ENCODE measurements around the gene GIPR.
A peak's percentile ranks its signal among the peaks of the same experiment; 100 is the strongest.
"Not testable (repeated sequence)": the region's sequence is repeated elsewhere in the genome, so short reads cannot be mapped to it uniquely, and the experiment has no call there.

Gene GIPR

GRCh38 chr19:45717131-45717982 is 49.3 kb downstream of the GIPR start:
- Histone ChIP-seq H3K27me3 (ENCODE audit: low read depth) (no peaks in the 10 kb centered on the region), H3K4me3 (peak overlapping the region; percentile 61), H3K36me3 (replicated peaks) (peaks cover 11% of the 10 kb centered on the region), H3K4me1 (peaks cover 8% of the 10 kb centered on the region), H3K9me3 (no peaks in the 10 kb centered on the region)
- in situ Hi-C loops (cut with MboI; ENCODE audit: low sequenced_read_pairs) = no loop called here
- DNase-seq (ENCODE audit: low spot score in 2 of 2) = peak; percentile 98 to 99

GRCh38 chr19:45717983-45718650 is 50.1 kb downstream of the GIPR start:
- peak overlapping the region; percentile 61 for H3K4me3 ChIP-seq
- in situ Hi-C loops (cut with MboI; ENCODE audit: low sequenced_read_pairs) = no loop called here
- peaks cover 10% of the 10 kb centered on the region for H3K36me3 ChIP-seq (replicated peaks)
- no peaks in the 10 kb centered on the region for H3K27me3 ChIP-seq (ENCODE audit: low read depth)
- no peaks in the 10 kb centered on the region for H3K9me3 ChIP-seq
- H3K4me1 ChIP-seq = peaks cover 8% of the 10 kb centered on the region
- DNase-seq (ENCODE audit: low spot score in 2 of 2) = no peak

- in situ Hi-C loops (cut with MboI; ENCODE audit: low sequenced_read_pairs); H3K27me3 ChIP-seq (ENCODE audit: low read depth); DNase-seq (ENCODE audit: low spot score in 2 of 2); H3K4me3 ChIP-seq; H3K4me1 ChIP-seq; H3K9me3 ChIP-seq: not testable (repeated sequence)
- peaks cover 13% of the 10 kb centered on the region for H3K36me3 ChIP-seq (replicated peaks)
These were observed 52.0 kb downstream of the GIPR start for GRCh38 chr19:45720065-45720464.

GRCh38 chr19:45728683-45729082 is 60.7 kb downstream of the GIPR start:
- in situ Hi-C loops (cut with MboI; ENCODE audit: low sequenced_read_pairs); H3K27me3 ChIP-seq (ENCODE audit: low read depth); H3K9me3 ChIP-seq; H3K4me3 ChIP-seq; H3K36me3 ChIP-seq (replicated peaks); DNase-seq (ENCODE audit: low spot score in 2 of 2): not testable (repeated sequence)
- peaks cover 12% of the 10 kb centered on the region for H3K4me1 ChIP-seq

GRCh38 chr19:45729800-45730290 is 61.8 kb downstream of the GIPR start:
- Histone ChIP-seq H3K4me1 (peaks cover 12% of the 10 kb centered on the region), H3K9me3 (no peaks in the 10 kb centered on the region), H3K27me3 (ENCODE audit: low read depth) (no peaks in the 10 kb centered on the region), H3K4me3 (peak overlapping the region; percentile 79), H3K36me3 (replicated peaks) (no peaks in the 10 kb centered on the region)
- in situ Hi-C loops (cut with MboI; ENCODE audit: low sequenced_read_pairs) = no loop called here
- DNase-seq (ENCODE audit: low spot score in 2 of 2) = no peak

GRCh38 chr19:45730368-45731288 is 62.6 kb downstream of the GIPR start, which contains the start of gene FBXO46:
Gene FBXO46 (minus strand): TSS chr19:45730896. CDS start chr19:45713495, 17,401 bp downstream.
- DNase-seq (ENCODE audit: low spot score in 2 of 2) = peak; percentile 99
- Histone ChIP-seq H3K4me1 (peaks cover 12% of the 10 kb centered on the region), H3K4me3 (peak within 1 kb of the TSS; percentile 79), H3K27me3 (ENCODE audit: low read depth) (no peaks in the 10 kb centered on the region), H3K9me3 (no peaks in the 10 kb centered on the region), H3K36me3 (replicated peaks) (no peaks in the 10 kb centered on the region)
- in situ Hi-C loops (cut with MboI; ENCODE audit: low sequenced_read_pairs) = no loop called here
